ENCODE data around the gene TIFAB.
A peak's percentile ranks its signal among the peaks of the same experiment; 100 is the strongest.

The TIFAB gene

DNA sequence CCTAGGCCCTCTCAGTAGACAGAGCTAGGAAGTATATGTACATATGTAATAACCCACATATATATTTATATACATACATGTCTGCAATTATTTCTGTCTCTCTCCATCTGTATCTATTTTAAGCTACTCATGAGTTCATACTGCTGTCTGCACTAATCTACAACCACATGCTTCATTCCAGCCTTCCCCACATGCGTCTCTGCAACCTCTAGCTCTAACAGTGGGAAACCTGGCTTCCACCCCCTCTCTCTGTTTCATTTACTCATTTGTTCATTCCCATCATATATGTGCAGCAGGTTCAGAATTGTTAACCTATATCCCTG is 28.3 kb downstream of the TIFAB start:
- H3K36me3 ChIP-seq (ENCODE audit: control insufficient read depth, insufficient read depth, low read length): no peaks in the 10 kb centered on the region
- WGBS, 2 experiments: 93 to 95% methylated on average over 1 of the region's 1 CpG
- H3K27ac ChIP-seq (ENCODE audit: insufficient read depth, low read depth, low read length, poor library complexity, severe bottlenecking): no peak overlapping the region
- H3K4me3 ChIP-seq (ENCODE audit: insufficient read depth, low read depth, low read length): no peak overlapping the region
- H3K4me1 ChIP-seq (ENCODE audit: control insufficient read depth, insufficient read depth, low read length): no peaks in the 10 kb centered on the region
- no peaks in the 10 kb centered on the region for H3K27me3 ChIP-seq (ENCODE audit: control insufficient read depth, insufficient read depth, low read length, poor library complexity, severe bottlenecking)
- no peaks in the 10 kb centered on the region for H3K9me3 ChIP-seq (ENCODE audit: control insufficient read depth, low read length)

DNA sequence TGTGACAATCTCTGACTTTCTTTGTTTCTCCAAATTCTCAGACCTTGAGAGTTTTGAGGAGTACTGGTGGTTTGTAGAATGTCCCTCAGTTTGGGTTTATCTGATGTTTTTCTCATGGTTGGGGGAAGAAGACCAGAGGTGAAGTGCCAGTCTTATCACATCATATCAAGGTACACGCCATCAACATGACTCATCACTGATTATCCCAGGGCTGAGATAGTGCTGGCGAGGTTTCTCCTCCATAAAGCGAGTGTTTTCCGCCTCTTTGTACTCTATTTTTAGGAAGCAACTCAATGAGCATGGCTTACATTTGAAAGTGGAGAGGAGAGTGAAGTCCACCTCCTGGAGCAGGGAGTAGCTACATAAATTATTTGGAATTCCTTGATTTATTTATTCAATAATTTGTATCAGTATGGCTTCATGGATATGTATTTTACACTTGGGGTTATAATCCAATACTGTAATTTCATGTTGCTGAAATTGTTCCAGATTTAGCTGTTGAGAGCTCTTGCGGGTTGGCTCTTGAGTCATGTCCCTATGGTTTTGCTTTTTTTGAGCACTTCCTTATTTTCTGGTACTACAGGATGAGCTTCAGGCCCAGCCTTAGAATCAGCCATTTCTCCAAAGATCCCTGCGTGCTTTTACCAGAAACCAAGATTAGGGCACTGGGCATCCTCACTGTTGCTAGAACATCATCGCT is 28.9 kb downstream of the TIFAB start:
- Histone ChIP-seq H3K4me1 (ENCODE audit: control insufficient read depth, insufficient read depth, low read length) (no peaks in the 10 kb centered on the region), H3K27ac (ENCODE audit: insufficient read depth, low read depth, low read length, poor library complexity, severe bottlenecking) (no peak overlapping the region), H3K4me3 (ENCODE audit: insufficient read depth, low read depth, low read length) (no peak overlapping the region), H3K36me3 (ENCODE audit: control insufficient read depth, insufficient read depth, low read length) (no peaks in the 10 kb centered on the region), H3K27me3 (ENCODE audit: control insufficient read depth, insufficient read depth, low read length, poor library complexity, severe bottlenecking) (no peaks in the 10 kb centered on the region), H3K9me3 (ENCODE audit: control insufficient read depth, low read length) (no peaks in the 10 kb centered on the region)
- WGBS, 2 experiments: 92 to 96% methylated on average over 6 to 7 of the region's 7 CpGs

DNA sequence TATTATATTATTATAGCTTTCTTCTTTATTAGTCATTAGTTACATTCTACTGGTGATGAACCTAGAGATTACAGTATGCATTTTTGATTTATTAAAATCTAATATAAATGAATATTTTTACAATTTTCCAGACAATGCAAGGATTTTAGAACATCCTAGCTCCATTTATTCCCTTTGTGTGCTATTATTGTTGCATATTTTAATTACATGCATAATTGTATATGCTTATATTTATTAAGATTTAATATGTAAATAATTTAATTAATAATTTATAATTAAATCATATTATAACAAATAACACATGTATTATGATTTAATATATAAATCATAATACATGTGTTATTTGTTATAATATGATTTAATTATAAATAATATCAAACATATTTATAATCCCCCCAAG is 29.7 kb downstream of the TIFAB start:
- Histone ChIP-seq H3K4me3 (ENCODE audit: insufficient read depth, low read depth, low read length) (no peak overlapping the region), H3K27me3 (ENCODE audit: control insufficient read depth, insufficient read depth, low read length, poor library complexity, severe bottlenecking) (no peaks in the 10 kb centered on the region), H3K4me1 (ENCODE audit: control insufficient read depth, insufficient read depth, low read length) (no peaks in the 10 kb centered on the region), H3K9me3 (ENCODE audit: control insufficient read depth, low read length) (no peaks in the 10 kb centered on the region), H3K36me3 (ENCODE audit: control insufficient read depth, insufficient read depth, low read length) (no peaks in the 10 kb centered on the region), H3K27ac (ENCODE audit: insufficient read depth, low read depth, low read length, poor library complexity, severe bottlenecking) (no peak overlapping the region)

DNA sequence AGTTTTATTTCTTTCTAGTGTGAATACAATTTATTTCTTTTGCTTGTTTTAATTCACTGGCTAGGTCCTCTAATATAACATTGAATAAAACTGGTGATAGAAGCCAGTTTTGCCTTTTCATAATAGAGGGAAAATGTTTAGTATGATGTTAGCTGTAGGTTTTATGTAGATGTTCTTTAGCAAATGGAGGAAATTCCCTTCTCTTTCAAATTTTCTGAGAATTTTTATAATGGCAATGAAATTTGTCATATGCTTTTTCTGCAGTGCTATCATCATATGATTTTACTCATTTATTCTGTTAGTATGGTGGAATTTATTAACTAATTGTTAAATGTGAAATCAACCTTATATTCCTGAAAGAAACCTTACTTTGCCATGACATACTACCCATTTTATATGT is 35.1 kb downstream of the TIFAB start:
- Histone ChIP-seq H3K4me3 (ENCODE audit: insufficient read depth, low read depth, low read length) (no peak overlapping the region), H3K27ac (ENCODE audit: insufficient read depth, low read depth, low read length, poor library complexity, severe bottlenecking) (no peak overlapping the region), H3K9me3 (ENCODE audit: control insufficient read depth, low read length) (no peaks in the 10 kb centered on the region), H3K4me1 (ENCODE audit: control insufficient read depth, insufficient read depth, low read length) (no peaks in the 10 kb centered on the region), H3K27me3 (ENCODE audit: control insufficient read depth, insufficient read depth, low read length, poor library complexity, severe bottlenecking) (no peaks in the 10 kb centered on the region), H3K36me3 (ENCODE audit: control insufficient read depth, insufficient read depth, low read length) (no peaks in the 10 kb centered on the region)

DNA sequence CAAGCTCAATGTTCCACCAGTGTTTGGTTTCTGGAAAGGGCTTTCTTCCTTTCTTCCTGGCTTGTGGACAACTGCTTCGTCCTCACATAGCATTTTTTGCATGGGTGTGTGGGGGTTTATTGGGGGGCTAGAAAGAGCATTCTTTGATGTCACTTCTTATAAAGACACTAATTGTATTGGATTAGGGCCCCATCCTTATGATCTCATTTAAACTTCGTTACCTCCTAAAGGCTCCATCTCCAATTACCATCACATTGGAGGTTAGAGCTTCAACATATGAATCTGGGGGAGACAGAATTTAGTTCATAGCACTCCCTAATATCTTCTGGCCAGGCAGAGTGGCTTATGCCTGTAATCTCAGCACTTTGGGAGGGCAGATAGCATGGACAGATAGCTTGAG is 47.1 kb downstream of the TIFAB start:
- H3K4me1 ChIP-seq (ENCODE audit: control insufficient read depth, insufficient read depth, low read length): no peaks in the 10 kb centered on the region
- WGBS, 2 experiments: 87 to 100% methylated on average over 1 to 2 of the region's 2 CpGs
- H3K27ac ChIP-seq (ENCODE audit: insufficient read depth, low read depth, low read length, poor library complexity, severe bottlenecking): no peak overlapping the region
- H3K4me3 ChIP-seq (ENCODE audit: insufficient read depth, low read depth, low read length): no peak overlapping the region
- peaks cover 34% of the 10 kb centered on the region for H3K27me3 ChIP-seq (ENCODE audit: control insufficient read depth, insufficient read depth, low read length, poor library complexity, severe bottlenecking)
- H3K9me3 ChIP-seq (ENCODE audit: control insufficient read depth, low read length): no peaks in the 10 kb centered on the region
- H3K36me3 ChIP-seq (ENCODE audit: control insufficient read depth, insufficient read depth, low read length): no peaks in the 10 kb centered on the region

DNA sequence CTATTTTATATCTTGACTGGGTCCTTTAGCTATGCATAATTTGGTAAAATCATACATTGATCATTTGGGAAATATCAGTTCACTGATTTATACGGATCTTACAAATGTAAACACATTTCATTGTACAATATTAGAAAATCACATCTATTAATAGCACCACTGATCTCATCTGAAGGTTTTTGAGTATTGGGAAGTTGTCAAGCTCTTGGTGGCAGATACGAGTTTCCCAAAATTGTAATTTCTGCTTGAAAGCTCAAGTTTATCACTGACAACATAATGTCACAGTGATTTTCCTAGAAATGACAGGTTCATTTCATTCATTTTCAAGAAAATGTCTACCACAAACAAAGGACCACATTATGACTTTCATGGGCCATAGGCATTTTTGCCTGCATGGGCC is 50.1 kb downstream of the TIFAB start:
- Histone ChIP-seq H3K4me1 (ENCODE audit: control insufficient read depth, insufficient read depth, low read length) (peaks cover 14% of the 10 kb centered on the region), H3K27me3 (ENCODE audit: control insufficient read depth, insufficient read depth, low read length, poor library complexity, severe bottlenecking) (peaks cover 51% of the 10 kb centered on the region), H3K9me3 (ENCODE audit: control insufficient read depth, low read length) (no peaks in the 10 kb centered on the region), H3K4me3 (ENCODE audit: insufficient read depth, low read depth, low read length) (no peak overlapping the region), H3K27ac (ENCODE audit: insufficient read depth, low read depth, low read length, poor library complexity, severe bottlenecking) (no peak overlapping the region), H3K36me3 (ENCODE audit: control insufficient read depth, insufficient read depth, low read length) (no peaks in the 10 kb centered on the region)
- WGBS, 2 experiments: 88 to 90% methylated on average over 1 to 2 of the region's 2 CpGs

DNA sequence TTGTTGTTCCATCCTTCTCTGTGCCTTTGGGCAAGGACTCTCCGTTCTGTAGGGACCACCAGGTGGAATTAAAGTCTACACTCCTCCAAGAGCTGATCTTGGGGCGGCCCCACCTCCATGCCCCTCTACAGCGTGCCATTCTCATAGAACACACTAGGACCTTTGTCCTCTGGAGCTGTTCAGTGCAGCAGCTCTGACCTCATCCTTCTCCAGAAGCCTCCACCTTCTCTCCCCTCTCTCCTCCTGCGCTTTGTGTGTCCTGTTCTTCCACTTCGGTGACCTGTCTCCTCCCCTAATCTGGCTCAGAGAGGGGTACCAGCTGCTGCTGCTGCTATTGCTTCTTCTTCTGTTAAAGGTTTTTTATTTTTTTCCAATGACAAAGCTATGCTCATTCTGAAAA is 51.3 kb downstream of the TIFAB start:
- H3K4me3 ChIP-seq (ENCODE audit: insufficient read depth, low read depth, low read length): no peak overlapping the region
- peaks cover 52% of the 10 kb centered on the region for H3K27me3 ChIP-seq (ENCODE audit: control insufficient read depth, insufficient read depth, low read length, poor library complexity, severe bottlenecking)
- H3K27ac ChIP-seq (ENCODE audit: insufficient read depth, low read depth, low read length, poor library complexity, severe bottlenecking): no peak overlapping the region

DNA sequence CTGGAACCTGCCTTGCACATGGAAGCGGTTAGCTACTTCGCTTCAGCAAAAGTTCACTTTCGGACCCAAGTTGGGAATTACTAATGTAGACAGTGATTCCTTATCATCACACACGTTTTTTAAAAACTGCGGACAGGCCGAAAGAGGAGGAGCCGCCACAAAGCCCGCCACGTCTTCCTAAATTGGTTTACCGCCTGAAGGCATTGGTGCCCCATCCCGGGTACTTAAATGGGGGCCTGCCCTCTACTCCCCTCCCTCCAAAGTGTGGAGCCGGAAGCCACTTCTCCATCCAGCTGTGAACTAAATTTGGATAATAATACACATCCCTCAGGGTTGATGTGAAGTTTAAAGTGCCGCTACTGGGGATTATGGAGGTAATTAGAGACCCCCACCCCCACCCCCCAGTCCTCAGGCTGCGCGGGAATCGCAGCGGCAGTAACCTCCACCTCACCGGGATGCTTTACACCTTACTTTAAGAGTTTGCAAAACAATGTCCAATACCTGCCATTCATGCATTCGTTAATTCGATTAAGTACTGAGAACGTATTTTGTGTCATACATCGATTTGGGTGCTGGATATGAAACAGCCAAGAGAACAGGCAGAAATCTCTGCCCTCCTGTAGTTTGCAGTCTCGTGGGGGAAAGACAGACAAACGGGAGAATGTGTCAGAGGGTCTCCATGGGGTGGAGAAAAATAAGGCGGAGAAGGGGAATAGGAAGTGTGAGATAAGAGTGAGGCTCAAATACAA is 52.2 kb downstream of the TIFAB start:
- H3K9me3 ChIP-seq (ENCODE audit: control insufficient read depth, low read length): no peaks in the 10 kb centered on the region
- no peak overlapping the region for H3K27ac ChIP-seq (ENCODE audit: insufficient read depth, low read depth, low read length, poor library complexity, severe bottlenecking)
- 1% methylated on average over 24 to 25 of the region's 25 CpGs for WGBS, 2 experiments
- peaks cover 52% of the 10 kb centered on the region for H3K27me3 ChIP-seq (ENCODE audit: control insufficient read depth, insufficient read depth, low read length, poor library complexity, severe bottlenecking)
- peak overlapping the region; percentile 83 for H3K4me3 ChIP-seq (ENCODE audit: insufficient read depth, low read depth, low read length)
- H3K36me3 ChIP-seq (ENCODE audit: control insufficient read depth, insufficient read depth, low read length): no peaks in the 10 kb centered on the region
- peaks cover 17% of the 10 kb centered on the region for H3K4me1 ChIP-seq (ENCODE audit: control insufficient read depth, insufficient read depth, low read length)

More for the DNA sequence above, 51.3 kb downstream of the TIFAB start:
- 5 to 6% methylated on average over 5 of the region's 5 CpGs for WGBS, 2 experiments
- Histone ChIP-seq H3K4me1 (ENCODE audit: control insufficient read depth, insufficient read depth, low read length) (peaks cover 17% of the 10 kb centered on the region), H3K36me3 (ENCODE audit: control insufficient read depth, insufficient read depth, low read length) (no peaks in the 10 kb centered on the region), H3K9me3 (ENCODE audit: control insufficient read depth, low read length) (no peaks in the 10 kb centered on the region)

DNA sequence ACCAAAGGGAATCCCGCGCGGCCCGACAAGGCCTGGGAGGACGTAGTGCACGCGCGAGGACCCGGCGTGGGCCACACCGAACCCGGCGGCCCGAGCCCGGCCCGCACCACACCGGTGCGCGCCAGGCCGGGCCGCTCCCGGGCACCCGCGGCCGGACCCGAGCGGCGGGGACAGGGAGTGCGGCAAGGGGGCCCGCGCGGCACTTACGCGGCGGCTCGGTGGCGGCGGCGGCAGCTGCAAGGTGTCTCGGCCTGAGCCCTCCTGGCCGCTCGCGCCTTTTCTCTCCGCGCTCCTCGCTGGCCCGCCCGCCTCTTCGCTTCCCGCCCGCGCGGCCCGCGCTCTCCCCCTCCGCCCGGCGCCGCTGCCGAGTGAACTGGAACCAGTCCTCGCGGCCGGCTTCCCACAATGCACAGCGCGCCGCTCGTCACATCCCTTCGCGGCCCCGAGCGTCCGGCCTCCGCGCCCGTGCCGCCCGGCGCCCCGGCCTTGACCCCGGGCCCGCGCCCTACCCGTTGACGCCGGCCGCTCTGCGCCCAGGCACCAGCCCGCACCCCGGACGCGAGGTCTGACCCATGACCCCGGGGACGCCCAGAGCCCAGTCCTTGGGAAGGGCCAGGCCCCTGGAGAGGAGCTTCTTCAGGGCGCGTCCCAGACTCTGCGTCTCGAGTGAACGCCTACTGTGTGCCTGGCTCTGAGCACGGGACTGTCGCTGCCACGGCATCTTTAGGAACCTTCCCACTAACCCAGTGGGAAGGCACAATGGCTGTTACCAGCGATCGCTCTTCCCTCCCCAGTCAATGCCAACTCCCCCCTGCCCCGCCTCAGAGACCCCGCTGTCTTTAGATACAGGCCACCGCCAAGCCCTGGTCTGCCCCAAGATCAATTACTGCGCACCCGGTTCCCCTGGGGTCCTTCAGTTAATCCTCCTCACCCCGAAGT is 53.0 kb downstream of the TIFAB start, which contains the start of gene MACROH2A1:
MACROH2A1 (minus strand) TSS at position 377 of the 939 bp plus-strand sequence. CDS start 10,138 bp downstream, outside the sequence.
- Histone ChIP-seq H3K36me3 (ENCODE audit: control insufficient read depth, insufficient read depth, low read length) (no peaks in the 10 kb centered on the region), H3K4me1 (ENCODE audit: control insufficient read depth, insufficient read depth, low read length) (peaks cover 17% of the 10 kb centered on the region), H3K9me3 (ENCODE audit: control insufficient read depth, low read length) (no peaks in the 10 kb centered on the region), H3K4me3 (ENCODE audit: insufficient read depth, low read depth, low read length) (peak within 1 kb of the TSS; percentile 83), H3K27ac (ENCODE audit: insufficient read depth, low read depth, low read length, poor library complexity, severe bottlenecking) (peak within 1 kb of the TSS; percentile 41), H3K27me3 (ENCODE audit: control insufficient read depth, insufficient read depth, low read length, poor library complexity, severe bottlenecking) (peaks cover 52% of the 10 kb centered on the region)
- 0% methylated on average over 109 of the region's 109 CpGs for WGBS, 2 experiments

All from ectodermal cell (in vitro differentiated cells).